ENCODE data around the gene LIME1.
"Not testable (repeated sequence)": the region's sequence is repeated elsewhere in the genome, so short reads cannot be mapped to it uniquely, and the experiment has no call there.

LIME1 gene

GRCh38 chr20:63772781-63773518, 36.5 kb downstream of the LIME1 start:
- no peak overlapping the region for H3K27ac ChIP-seq (ENCODE audit: low read depth, low read length)

GRCh38 chr20:63773571-63774241, 37.2 kb downstream of the LIME1 start:
- Histone ChIP-seq H3K27ac (ENCODE audit: low read depth, low read length) (no peak overlapping the region), H3K4me1 (ENCODE audit: control insufficient read depth in 5 of 5, insufficient read depth in 5 of 5, low read length in 5 of 5) (peaks cover 2 to 26% (median 23%) of the 10 kb centered on the region in 5 donors), H3K4me3 (ENCODE audit: low read depth in 1 of 5, low read length in 5 of 5) (no peak overlapping the region), H3K27me3 (ENCODE audit: control insufficient read depth in 5 of 5, insufficient read depth in 4 of 5, low read length in 5 of 5) (peaks cover 0 to 5% (median 0%) of the 10 kb centered on the region in 5 donors), H3K9me3 (ENCODE audit: control insufficient read depth in 5 of 5, low read length in 5 of 5) (no peaks in the 10 kb centered on the region), H3K9ac (ENCODE audit: low read length in 5 of 5) (no peak overlapping the region), H3K36me3 (ENCODE audit: control insufficient read depth in 5 of 5, insufficient read depth in 5 of 5, low read length in 5 of 5) (peaks cover 0 to 28% (median 11%) of the 10 kb centered on the region in 5 donors)

More at GRCh38 chr20:63772781-63773518, 36.5 kb downstream of the LIME1 start:
- Histone ChIP-seq H3K27me3 (ENCODE audit: control insufficient read depth in 5 of 5, insufficient read depth in 4 of 5, low read length in 5 of 5) (peaks cover 0 to 5% (median 0%) of the 10 kb centered on the region in 5 donors), H3K4me3 (ENCODE audit: low read depth in 1 of 5, low read length in 5 of 5) (no peak overlapping the region), H3K9me3 (ENCODE audit: control insufficient read depth in 5 of 5, low read length in 5 of 5) (no peaks in the 10 kb centered on the region), H3K36me3 (ENCODE audit: control insufficient read depth in 5 of 5, insufficient read depth in 5 of 5, low read length in 5 of 5) (peaks cover 0 to 33% (median 13%) of the 10 kb centered on the region in 5 donors), H3K4me1 (ENCODE audit: control insufficient read depth in 5 of 5, insufficient read depth in 5 of 5, low read length in 5 of 5) (peaks cover 2 to 26% (median 23%) of the 10 kb centered on the region in 5 donors), H3K9ac (ENCODE audit: low read length in 5 of 5) (no peak overlapping the region)

GRCh38 chr20:63774306-63774705, 37.8 kb downstream of the LIME1 start:
- Histone ChIP-seq H3K4me3 (ENCODE audit: low read depth in 1 of 5, low read length in 5 of 5) (no peak overlapping the region), H3K27ac (ENCODE audit: low read depth, low read length) (no peak overlapping the region), H3K9ac (ENCODE audit: low read length in 5 of 5) (no peak overlapping the region), H3K9me3 (ENCODE audit: control insufficient read depth in 5 of 5, low read length in 5 of 5) (no peaks in the 10 kb centered on the region), H3K27me3 (ENCODE audit: control insufficient read depth in 5 of 5, insufficient read depth in 4 of 5, low read length in 5 of 5) (peaks cover 0 to 5% (median 0%) of the 10 kb centered on the region in 5 donors), H3K4me1 (ENCODE audit: control insufficient read depth in 5 of 5, insufficient read depth in 5 of 5, low read length in 5 of 5) (peaks cover 2 to 26% (median 23%) of the 10 kb centered on the region in 5 donors), H3K36me3 (ENCODE audit: control insufficient read depth in 5 of 5, insufficient read depth in 5 of 5, low read length in 5 of 5) (peaks cover 0 to 22% (median 11%) of the 10 kb centered on the region in 5 donors)

GRCh38 chr20:63775096-63775978, 38.9 kb downstream of the LIME1 start:
- H3K27ac ChIP-seq (ENCODE audit: low read depth, low read length) = no peak overlapping the region
- H3K4me1 ChIP-seq (ENCODE audit: control insufficient read depth in 5 of 5, insufficient read depth in 5 of 5, low read length in 5 of 5) = peaks cover 2 to 26% (median 23%) of the 10 kb centered on the region in 5 donors
- no peak overlapping the region for H3K9ac ChIP-seq (ENCODE audit: low read length in 5 of 5)
- peaks cover 0 to 5% (median 0%) of the 10 kb centered on the region in 5 donors for H3K27me3 ChIP-seq (ENCODE audit: control insufficient read depth in 5 of 5, insufficient read depth in 4 of 5, low read length in 5 of 5)
- peaks cover 0 to 16% (median 7%) of the 10 kb centered on the region in 5 donors for H3K36me3 ChIP-seq (ENCODE audit: control insufficient read depth in 5 of 5, insufficient read depth in 5 of 5, low read length in 5 of 5)
- no peaks in the 10 kb centered on the region for H3K9me3 ChIP-seq (ENCODE audit: control insufficient read depth in 5 of 5, low read length in 5 of 5)
- H3K4me3 ChIP-seq (ENCODE audit: low read depth in 1 of 5, low read length in 5 of 5) = peak overlapping the region in 4 of 5 donors; percentile 22 to 53 (median 40)

- not testable (repeated sequence) for H3K27ac ChIP-seq (ENCODE audit: low read depth, low read length); H3K4me3 ChIP-seq (ENCODE audit: low read depth in 1 of 5, low read length in 5 of 5); H3K27me3 ChIP-seq (ENCODE audit: control insufficient read depth in 5 of 5, insufficient read depth in 4 of 5, low read length in 5 of 5); H3K9me3 ChIP-seq (ENCODE audit: control insufficient read depth in 5 of 5, low read length in 5 of 5); H3K9ac ChIP-seq (ENCODE audit: low read length in 5 of 5); H3K36me3 ChIP-seq (ENCODE audit: control insufficient read depth in 5 of 5, insufficient read depth in 5 of 5, low read length in 5 of 5)
- peaks cover 2 to 26% (median 23%) of the 10 kb centered on the region in 5 donors for H3K4me1 ChIP-seq (ENCODE audit: control insufficient read depth in 5 of 5, insufficient read depth in 5 of 5, low read length in 5 of 5)
Measured at GRCh38 chr20:63776875-63777274, 40.4 kb downstream of the LIME1 start.

GRCh38 chr20:63777614-63778013, 41.1 kb downstream of the LIME1 start:
- Histone ChIP-seq H3K27me3 (ENCODE audit: control insufficient read depth in 5 of 5, insufficient read depth in 4 of 5, low read length in 5 of 5) (peaks cover 0 to 5% (median 0%) of the 10 kb centered on the region in 5 donors), H3K9me3 (ENCODE audit: control insufficient read depth in 5 of 5, low read length in 5 of 5) (no peaks in the 10 kb centered on the region), H3K9ac (ENCODE audit: low read length in 5 of 5) (no peak overlapping the region), H3K36me3 (ENCODE audit: control insufficient read depth in 5 of 5, insufficient read depth in 5 of 5, low read length in 5 of 5) (peaks cover 0 to 8% (median 3%) of the 10 kb centered on the region in 5 donors), H3K4me3 (ENCODE audit: low read depth in 1 of 5, low read length in 5 of 5) (no peak overlapping the region), H3K27ac (ENCODE audit: low read depth, low read length) (no peak overlapping the region), H3K4me1 (ENCODE audit: control insufficient read depth in 5 of 5, insufficient read depth in 5 of 5, low read length in 5 of 5) (peaks cover 2 to 27% (median 20%) of the 10 kb centered on the region in 5 donors)

GRCh38 chr20:63778034-63778752, 41.7 kb downstream of the LIME1 start:
- Histone ChIP-seq H3K4me3 (ENCODE audit: low read depth in 1 of 5, low read length in 5 of 5) (no peak overlapping the region), H3K4me1 (ENCODE audit: control insufficient read depth in 5 of 5, insufficient read depth in 5 of 5, low read length in 5 of 5) (peaks cover 0 to 21% (median 14%) of the 10 kb centered on the region in 5 donors), H3K9ac (ENCODE audit: low read length in 5 of 5) (no peak overlapping the region), H3K9me3 (ENCODE audit: control insufficient read depth in 5 of 5, low read length in 5 of 5) (no peaks in the 10 kb centered on the region), H3K27ac (ENCODE audit: low read depth, low read length) (no peak overlapping the region), H3K36me3 (ENCODE audit: control insufficient read depth in 5 of 5, insufficient read depth in 5 of 5, low read length in 5 of 5) (peaks cover 0 to 8% (median 3%) of the 10 kb centered on the region in 5 donors), H3K27me3 (ENCODE audit: control insufficient read depth in 5 of 5, insufficient read depth in 4 of 5, low read length in 5 of 5) (peaks cover 0 to 3% (median 0%) of the 10 kb centered on the region in 5 donors)

- H3K36me3 ChIP-seq (ENCODE audit: control insufficient read depth in 5 of 5, insufficient read depth in 5 of 5, low read length in 5 of 5) = peaks cover 0 to 13% (median 3%) of the 10 kb centered on the region in 5 donors
- peaks cover 1 to 16% (median 13%) of the 10 kb centered on the region in 5 donors for H3K4me1 ChIP-seq (ENCODE audit: control insufficient read depth in 5 of 5, insufficient read depth in 5 of 5, low read length in 5 of 5)
- no peaks in the 10 kb centered on the region for H3K27me3 ChIP-seq (ENCODE audit: control insufficient read depth in 5 of 5, insufficient read depth in 4 of 5, low read length in 5 of 5)
- no peak overlapping the region for H3K9ac ChIP-seq (ENCODE audit: low read length in 5 of 5)
- no peak overlapping the region for H3K27ac ChIP-seq (ENCODE audit: low read depth, low read length)
- H3K9me3 ChIP-seq (ENCODE audit: control insufficient read depth in 5 of 5, low read length in 5 of 5) = no peaks in the 10 kb centered on the region
- H3K4me3 ChIP-seq (ENCODE audit: low read depth in 1 of 5, low read length in 5 of 5) = no peak overlapping the region
Measured at GRCh38 chr20:63778857-63779256, 42.4 kb downstream of the LIME1 start.

- H3K4me1 ChIP-seq (ENCODE audit: control insufficient read depth in 5 of 5, insufficient read depth in 5 of 5, low read length in 5 of 5) = peaks cover 0 to 6% (median 1%) of the 10 kb centered on the region in 5 donors
- peaks cover 0 to 6% (median 0%) of the 10 kb centered on the region in 5 donors for H3K36me3 ChIP-seq (ENCODE audit: control insufficient read depth in 5 of 5, insufficient read depth in 5 of 5, low read length in 5 of 5)
- H3K27ac ChIP-seq (ENCODE audit: low read depth, low read length) = no peak overlapping the region
- no peaks in the 10 kb centered on the region for H3K27me3 ChIP-seq (ENCODE audit: control insufficient read depth in 5 of 5, insufficient read depth in 4 of 5, low read length in 5 of 5)
- no peak overlapping the region for H3K9ac ChIP-seq (ENCODE audit: low read length in 5 of 5)
- H3K4me3 ChIP-seq (ENCODE audit: low read depth in 1 of 5, low read length in 5 of 5) = no peak overlapping the region
- H3K9me3 ChIP-seq (ENCODE audit: control insufficient read depth in 5 of 5, low read length in 5 of 5) = no peaks in the 10 kb centered on the region
Measured at GRCh38 chr20:63781181-63781580, 44.7 kb downstream of the LIME1 start.

Data from subcutaneous abdominal adipose tissue (tissue), 5 donors.